A673 (cell line): ENCODE data around the gene UVRAG. TPM values are rescaled to one million over a fixed set of nuclear protein-coding genes. Genes with fewer than 3 reads are reported as not detected.

Experiments used
- BruUV-seq: library from RNA; stranded (reverse); fragments of 400-500 nt; replicated peaks from 2 replicates; lab custom pipeline; 2021; lab: Mats Ljungman, UMichigan
- CTCF ChIA-PET: fragments of 300-600 bp; sonication (Branson Sonifier 250); formaldehyde crosslinking; loops from one replicate; lab custom pipeline; 2022; ENCODE audit warnings: antibody characterized with exemption; lab: Charles Lee
- POLR2A ChIA-PET: fragments of 300-600 bp; sonication (Branson Sonifier 250); formaldehyde crosslinking; loops from one replicate; lab custom pipeline; 2022; ENCODE audit warnings: antibody characterized with exemption; ENCODE audit not compliant: low non-redundant PET; lab: Charles Lee
- DNase-seq: peaks from one replicate; pipeline ENCODE4 v3.0.0-alpha.2; 2015; ENCODE audit warnings: low spot score
- H3K27ac ChIP-seq: fragments of 200-600 bp; sonication (generic); 2 replicates; pipeline ENCODE4 v1.5.1; 2016; ENCODE audit warnings: mixed run types, low read depth, mild to moderate bottlenecking, mixed read lengths, antibody characterized with exemption, low read length; ENCODE audit not compliant: poor library complexity, severe bottlenecking
- H3K27me3 ChIP-seq: fragments of 200-600 bp; sonication (generic); replicated peaks from 2 replicates; pipeline ENCODE4 v1.6.1; 2017; ENCODE audit warnings: mixed run types, low read depth, mild to moderate bottlenecking, mixed read lengths, antibody characterized with exemption, low read length; ENCODE audit not compliant: insufficient read depth, poor library complexity
- H3K36me3 ChIP-seq: fragments of 200-600 bp; sonication (generic); 2 replicates; pipeline ENCODE4 v1.6.1; 2016; ENCODE audit warnings: mixed run types, mild to moderate bottlenecking, mixed read lengths, antibody characterized with exemption, low read length; ENCODE audit not compliant: insufficient read depth, poor library complexity, severe bottlenecking
- H3K4me1 ChIP-seq: fragments of 200-600 bp; sonication (generic); 2 replicates; pipeline ENCODE4 v1.6.1; 2017; ENCODE audit warnings: mixed run types, mild to moderate bottlenecking, mixed read lengths, antibody characterized with exemption, low read length; ENCODE audit not compliant: insufficient read depth, poor library complexity, severe bottlenecking
- H3K4me3 ChIP-seq: fragments of 200-600 bp; sonication (generic); 2 replicates; pipeline ENCODE4 v1.5.1; 2016; ENCODE audit warnings: low read depth, mixed run types, mild to moderate bottlenecking, mixed read lengths, low read length; ENCODE audit not compliant: poor library complexity, severe bottlenecking
- H3K9me3 ChIP-seq: fragments of 200-600 bp; sonication (generic); 2 replicates; pipeline ENCODE4 v1.6.1; 2016; ENCODE audit warnings: mixed run types, low read depth, mild to moderate bottlenecking, mixed read lengths, antibody characterized with exemption, low read length; ENCODE audit not compliant: poor library complexity, severe bottlenecking
- EZH2 ChIP-seq: fragments of 200-600 bp; sonication (generic); IDR thresholded peaks from 2 replicates; pipeline ENCODE4 v1.6.1; 2017; ENCODE audit warnings: borderline replicate concordance, low read depth, mild to moderate bottlenecking, mixed read lengths, antibody characterized with exemption, low read length; ENCODE audit not compliant: poor library complexity, severe bottlenecking
- intact Hi-C: fragments of 100-400 bp; cut with micrococcal nuclease; formaldehyde crosslinking; loops from one replicate; pipeline ENCODE4 v1.10.0; 2022; ENCODE audit not compliant: unreplicated experiment
- total RNA-seq: library from RNA; stranded (reverse); gene quantifications from 2 replicates; pipeline ENCODE4 v1.2.3, GENCODE V29; 2021
- TF ChIP-seq, protein P1 (sequence below): fragments of 300-800, 200-600 bp; sonication (generic); conservative IDR thresholded peaks from 2 replicates; pipeline ENCODE4 v1.5.1; 2017; ENCODE audit warnings: low read depth, mild to moderate bottlenecking, antibody characterized with exemption, low read length, moderate library complexity, mixed read lengths

UVRAG gene
- total RNA-seq, 1 experiment from 2014 or later: 21.1 TPM

DNA sequence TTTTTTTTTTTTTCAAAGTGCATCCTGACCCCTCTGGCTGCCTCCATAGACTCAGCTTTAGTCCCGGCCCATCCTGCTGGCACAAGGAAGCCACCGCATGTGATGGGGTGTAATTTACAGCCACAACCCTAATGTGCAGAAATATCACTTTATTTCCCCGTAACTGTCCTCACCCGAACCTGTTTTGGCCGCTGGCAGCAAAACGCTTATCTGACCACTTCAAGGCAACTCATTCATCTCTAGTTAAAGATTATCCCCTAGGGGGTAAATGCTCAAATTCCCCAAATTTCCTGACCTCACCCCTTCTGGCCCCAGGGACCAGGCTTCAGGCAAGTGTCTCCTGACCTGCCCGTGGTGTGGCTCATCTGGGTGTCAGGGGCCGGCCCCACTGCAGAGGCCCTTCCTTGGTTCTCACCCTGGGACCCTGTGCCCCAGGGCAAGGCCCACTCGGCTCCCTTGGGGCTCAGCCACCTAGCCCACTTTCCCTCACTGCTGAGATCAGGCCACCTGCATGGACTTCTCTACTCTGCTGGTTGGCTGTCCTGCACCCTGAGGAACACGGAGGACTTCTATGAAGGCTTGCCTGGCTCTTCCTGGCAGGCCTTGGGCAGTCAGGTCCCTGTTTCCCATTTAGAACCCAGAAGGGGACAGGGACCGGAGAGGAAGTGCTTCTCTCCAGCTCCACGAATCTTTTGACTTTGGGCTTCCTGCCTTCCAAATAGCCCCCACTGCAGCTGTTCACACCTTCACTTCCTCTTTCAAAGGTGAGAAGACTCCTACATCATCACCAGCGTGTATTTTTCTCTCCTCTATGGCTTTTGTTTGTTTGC is 337.9 kb downstream of the UVRAG start:
- Histone ChIP-seq H3K36me3 (no peaks in the 10 kb centered on the region), H3K4me3 (peak overlapping the region; percentile 43), H3K27me3 (no peaks in the 10 kb centered on the region), H3K27ac (no peak overlapping the region), H3K9me3 (no peaks in the 10 kb centered on the region), H3K4me1 (no peaks in the 10 kb centered on the region)
- DNase-seq: no peak
- BruUV-seq: no TSS peak
- no peak for TF ChIP-seq EZH2
- TF ChIP-seq, protein P1, sequence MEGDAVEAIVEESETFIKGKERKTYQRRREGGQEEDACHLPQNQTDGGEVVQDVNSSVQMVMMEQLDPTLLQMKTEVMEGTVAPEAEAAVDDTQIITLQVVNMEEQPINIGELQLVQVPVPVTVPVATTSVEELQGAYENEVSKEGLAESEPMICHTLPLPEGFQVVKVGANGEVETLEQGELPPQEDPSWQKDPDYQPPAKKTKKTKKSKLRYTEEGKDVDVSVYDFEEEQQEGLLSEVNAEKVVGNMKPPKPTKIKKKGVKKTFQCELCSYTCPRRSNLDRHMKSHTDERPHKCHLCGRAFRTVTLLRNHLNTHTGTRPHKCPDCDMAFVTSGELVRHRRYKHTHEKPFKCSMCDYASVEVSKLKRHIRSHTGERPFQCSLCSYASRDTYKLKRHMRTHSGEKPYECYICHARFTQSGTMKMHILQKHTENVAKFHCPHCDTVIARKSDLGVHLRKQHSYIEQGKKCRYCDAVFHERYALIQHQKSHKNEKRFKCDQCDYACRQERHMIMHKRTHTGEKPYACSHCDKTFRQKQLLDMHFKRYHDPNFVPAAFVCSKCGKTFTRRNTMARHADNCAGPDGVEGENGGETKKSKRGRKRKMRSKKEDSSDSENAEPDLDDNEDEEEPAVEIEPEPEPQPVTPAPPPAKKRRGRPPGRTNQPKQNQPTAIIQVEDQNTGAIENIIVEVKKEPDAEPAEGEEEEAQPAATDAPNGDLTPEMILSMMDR: no peak
- CTCF ChIA-PET: interaction anchor here (0.5 to 1.7 kb wide), 13 partner anchors 8 to 264 kb away, joined by 3 to 33 read pairs (median 5); no protein-coding TSS in a partner anchor
- POLR2A ChIA-PET: interaction anchor here (0.6 kb wide), 1 partner anchor 20 kb away, joined by 3 read pairs; no protein-coding TSS in a partner anchor
- intact Hi-C loops: loop anchor here (1.0 to 5.0 kb wide), 3 partner anchors 256 to 430 kb away; no protein-coding TSS in a partner anchor

DNA sequence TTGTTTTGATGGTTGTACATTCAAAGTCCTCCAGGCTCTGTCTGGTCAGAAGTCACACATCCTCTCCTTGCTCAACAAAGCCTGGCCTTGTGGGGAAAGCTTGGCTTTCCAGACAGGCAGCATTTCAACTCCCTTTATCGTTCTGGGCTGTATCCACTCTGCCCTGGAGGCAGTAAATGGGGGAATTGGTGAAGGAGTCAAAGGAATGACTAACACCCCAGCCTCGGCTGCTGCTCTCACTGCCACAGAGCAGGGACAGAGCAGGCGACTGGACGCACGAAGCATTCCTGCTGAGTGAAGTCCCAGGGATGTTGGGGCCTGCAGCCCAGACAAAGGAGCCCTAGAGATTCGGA is 338.5 kb downstream of the UVRAG start:
- Histone ChIP-seq H3K36me3 (no peaks in the 10 kb centered on the region), H3K27me3 (no peaks in the 10 kb centered on the region), H3K27ac (no peak overlapping the region), H3K9me3 (no peaks in the 10 kb centered on the region), H3K4me1 (no peaks in the 10 kb centered on the region), H3K4me3 (no peak overlapping the region)
- no TSS peak for BruUV-seq
- TF ChIP-seq EZH2: no peak
- TF ChIP-seq, protein P1: no peak
- intact Hi-C loops: loop anchor here (5.0 kb wide), 1 partner anchor 351 kb away; no protein-coding TSS in a partner anchor
- CTCF ChIA-PET: no interaction called here
- DNase-seq: no peak
- POLR2A ChIA-PET: no interaction called here

DNA sequence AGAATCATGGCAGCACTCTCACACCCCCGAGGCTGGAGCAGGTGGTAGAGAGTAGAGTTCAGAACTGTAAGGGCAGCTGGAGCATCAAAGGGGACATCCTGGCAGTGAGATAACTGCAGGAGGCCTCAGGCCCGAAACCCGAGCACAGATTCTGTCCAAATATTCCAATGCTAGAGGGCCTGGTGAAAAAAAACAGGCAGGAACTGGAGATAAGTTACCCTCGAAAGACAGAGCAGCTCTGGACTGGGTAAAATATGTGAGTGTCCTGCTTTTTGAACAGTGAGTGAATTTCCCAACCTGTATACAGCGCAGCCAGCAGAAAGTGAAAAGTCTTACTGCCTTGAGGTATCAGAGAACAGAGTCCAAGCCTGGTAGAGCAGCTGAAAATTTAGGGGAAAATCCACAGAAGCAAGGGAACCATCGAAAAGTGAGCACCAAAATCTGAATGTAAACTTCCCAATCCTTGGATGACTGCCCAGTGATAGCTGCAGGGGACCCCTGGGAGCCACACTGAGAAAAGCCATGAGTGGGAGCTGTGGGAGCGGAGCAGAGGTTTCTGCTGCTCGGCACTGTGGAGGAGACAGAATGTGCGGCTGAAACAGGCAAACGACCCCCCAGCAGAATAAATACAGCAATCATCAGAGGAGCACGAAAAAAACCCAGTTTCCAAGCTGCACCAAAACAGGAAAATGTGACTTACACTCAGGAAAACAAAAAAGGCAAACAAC is 340.7 kb downstream of the UVRAG start:
- POLR2A ChIA-PET: no interaction called here
- Histone ChIP-seq H3K27ac (no peak overlapping the region), H3K9me3 (no peaks in the 10 kb centered on the region), H3K4me3 (no peak overlapping the region), H3K4me1 (no peaks in the 10 kb centered on the region), H3K36me3 (no peaks in the 10 kb centered on the region), H3K27me3 (no peaks in the 10 kb centered on the region)
- BruUV-seq: no TSS peak
- intact Hi-C loops: loop anchor here (1.0 kb wide), 1 partner anchor 20 kb away; no protein-coding TSS in a partner anchor
- no peak for DNase-seq
- TF ChIP-seq, protein P1: no peak
- TF ChIP-seq EZH2: no peak
- CTCF ChIA-PET: no interaction called here
